GM19035 (cell line): ENCODE results near the gene DARS2.
"Not testable (repeated sequence)": the region's sequence is repeated elsewhere in the genome, so short reads cannot be mapped to it uniquely, and the experiment has no call there.

ENCODE experiments used
- ATAC-seq: cut with Tn5 transposase; IDR thresholded peaks from one replicate; pipeline ENCODE4 v1.9.1; 2021; ENCODE audit not compliant: unreplicated experiment

The DARS2 gene

DNA sequence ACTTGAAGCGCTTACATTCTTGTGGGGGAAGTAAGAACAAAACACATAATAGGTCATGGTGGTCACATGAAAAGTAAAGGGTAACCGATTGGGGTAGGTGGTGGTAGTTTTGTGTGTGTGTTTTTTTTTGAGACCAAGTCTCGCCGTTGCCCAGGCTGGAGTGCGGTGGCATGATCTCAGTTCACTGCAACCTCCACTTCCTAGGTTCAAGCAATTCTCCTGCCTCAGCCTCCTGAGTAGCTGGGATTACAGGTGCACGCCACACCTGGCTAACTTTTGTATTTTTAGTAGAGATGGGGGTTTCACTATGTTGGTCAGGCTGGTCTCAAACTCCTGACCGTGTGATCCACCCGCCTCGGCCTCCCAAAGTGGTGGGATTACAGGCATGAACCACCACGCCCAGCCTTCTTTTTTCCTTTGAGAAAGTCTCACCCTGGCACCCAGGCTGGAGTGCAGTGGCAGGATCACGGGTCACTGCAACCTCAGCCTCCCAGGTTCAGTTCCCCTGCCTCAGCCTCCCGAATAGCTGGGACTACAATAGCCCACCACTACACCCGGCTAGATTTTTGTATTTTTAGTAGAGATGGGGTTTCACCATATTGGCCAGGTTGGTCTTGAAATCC, 37.8 kb downstream of the DARS2 start:
- ATAC-seq, result not testable (repeated sequence)

DNA sequence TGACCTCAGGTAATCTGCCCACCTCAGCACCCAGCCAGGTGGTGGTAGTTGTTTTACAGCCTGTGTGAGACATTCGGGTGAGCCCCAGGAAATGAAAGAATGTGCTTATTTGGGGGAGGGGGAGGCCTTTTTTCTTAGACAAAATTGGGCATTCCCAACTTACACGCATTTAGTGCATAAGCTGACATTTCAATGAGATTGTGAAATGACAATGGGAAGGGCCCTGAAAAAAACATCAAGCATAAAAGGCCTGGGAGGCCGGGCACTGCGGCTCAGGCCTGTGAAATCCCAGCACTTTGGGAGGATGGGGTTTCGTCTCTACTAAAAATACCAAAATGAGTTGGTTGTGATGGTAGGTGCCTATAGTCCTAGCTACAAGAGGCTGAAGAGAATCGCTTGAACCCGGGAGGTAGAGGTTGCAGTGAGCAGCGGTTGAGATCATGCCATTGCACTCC, 38.3 kb downstream of the DARS2 start:
- ATAC-seq, result no peak

DNA sequence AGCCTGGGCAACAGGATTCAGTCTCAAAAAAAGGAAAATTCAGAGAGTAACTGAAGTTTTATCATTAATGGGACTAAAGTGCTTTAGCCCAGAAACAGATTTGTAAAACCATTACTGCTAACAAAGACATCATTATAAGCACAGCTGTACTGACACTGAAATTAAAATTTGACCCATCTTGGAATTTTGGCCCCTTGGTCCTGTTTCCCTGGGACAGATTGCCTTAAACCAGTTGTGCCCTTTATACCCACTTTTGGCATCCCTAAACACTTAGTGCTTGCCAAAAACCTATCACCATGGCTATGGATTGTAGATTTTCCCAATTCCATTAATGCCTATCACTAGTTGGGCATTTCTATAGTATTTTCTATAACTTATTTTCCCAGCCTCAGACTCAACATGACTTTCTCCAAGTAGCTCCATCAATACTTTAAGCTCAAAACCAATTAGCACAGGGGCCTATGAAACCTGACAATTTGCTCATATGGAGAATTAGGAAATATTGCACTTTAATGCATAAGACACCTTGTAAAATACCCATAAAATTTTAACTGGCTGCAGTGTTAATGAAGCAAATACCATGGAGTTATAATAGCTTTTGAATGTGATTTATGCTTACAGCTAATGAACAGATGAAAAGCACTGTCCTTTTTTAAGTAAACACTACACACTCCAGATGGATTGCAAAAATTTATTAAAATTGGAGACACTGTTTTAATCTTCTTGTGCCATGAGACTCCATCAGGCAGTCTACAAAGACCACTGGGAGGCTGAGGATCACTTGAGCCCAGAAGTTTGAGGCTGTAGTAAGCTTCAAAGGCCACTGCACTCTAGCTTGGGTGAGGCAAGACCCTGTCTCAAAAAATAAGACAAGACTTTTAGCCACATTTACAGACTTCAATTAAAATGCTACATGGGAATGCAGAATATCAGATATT, 39.0 kb downstream of the DARS2 start:
- no peak for ATAC-seq

DNA sequence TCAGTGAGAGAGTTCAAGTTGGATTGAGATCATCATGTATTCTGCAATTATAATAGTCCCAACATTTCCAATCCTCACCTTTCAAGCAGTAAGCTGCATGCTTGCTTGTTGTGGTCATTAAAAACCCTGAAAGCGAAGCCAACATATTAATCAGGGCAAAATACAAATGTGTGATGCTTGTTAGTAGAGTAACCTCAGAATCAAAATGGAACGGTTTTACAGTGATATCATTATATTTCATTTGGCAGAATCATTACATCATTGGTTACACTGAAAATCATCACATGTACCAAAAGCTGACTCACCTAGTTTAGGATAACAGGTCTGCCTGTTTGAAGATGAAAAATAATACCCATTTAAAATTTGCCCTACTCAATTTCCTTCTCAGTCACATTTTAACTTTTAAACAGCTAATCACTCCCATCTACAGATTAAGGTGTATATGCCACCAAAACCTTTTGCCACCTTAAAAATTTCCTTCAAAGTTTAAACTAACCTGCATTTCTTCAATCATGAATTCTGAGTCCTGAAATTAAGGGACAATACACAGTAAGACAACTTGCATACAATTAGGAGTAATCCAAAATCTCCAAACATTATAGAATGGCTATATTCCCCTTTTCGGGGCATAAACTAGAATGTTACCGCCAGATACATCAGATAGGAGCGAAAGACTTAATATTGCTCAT, 39.9 kb downstream of the DARS2 start:
- no peak for ATAC-seq

DNA sequence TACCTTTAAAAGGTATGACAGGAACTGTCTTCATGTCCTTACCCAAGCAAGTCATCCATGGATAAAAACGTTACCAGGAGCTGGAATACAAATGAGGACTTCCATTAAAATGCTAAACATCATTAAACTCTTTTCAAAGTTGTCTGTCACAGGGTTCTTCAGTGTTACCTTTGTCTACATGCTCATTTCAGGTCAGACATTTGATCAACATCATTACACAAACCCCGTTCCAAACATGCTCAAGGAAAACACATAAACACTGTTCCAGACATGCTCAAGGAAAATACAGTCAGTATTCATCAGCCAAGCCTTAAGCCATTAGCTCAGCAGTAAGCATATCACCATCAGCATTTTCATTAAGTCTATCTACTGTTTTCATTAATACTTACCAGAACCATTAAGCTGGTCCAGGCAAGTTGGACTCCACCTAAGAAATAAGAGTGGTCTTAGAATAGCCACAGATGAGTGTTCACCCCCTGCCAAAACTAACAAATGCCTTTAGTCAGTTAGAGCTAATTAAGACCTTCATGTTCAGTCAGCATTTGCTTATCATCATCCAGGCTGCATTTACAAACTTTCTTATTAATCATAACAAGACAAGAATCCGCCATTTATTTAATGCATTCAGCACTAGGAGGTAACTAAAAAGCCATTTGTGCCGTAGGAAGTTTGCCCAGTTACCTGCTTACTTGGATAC, 41.1 kb downstream of the DARS2 start:
- ATAC-seq, result no peak

DNA sequence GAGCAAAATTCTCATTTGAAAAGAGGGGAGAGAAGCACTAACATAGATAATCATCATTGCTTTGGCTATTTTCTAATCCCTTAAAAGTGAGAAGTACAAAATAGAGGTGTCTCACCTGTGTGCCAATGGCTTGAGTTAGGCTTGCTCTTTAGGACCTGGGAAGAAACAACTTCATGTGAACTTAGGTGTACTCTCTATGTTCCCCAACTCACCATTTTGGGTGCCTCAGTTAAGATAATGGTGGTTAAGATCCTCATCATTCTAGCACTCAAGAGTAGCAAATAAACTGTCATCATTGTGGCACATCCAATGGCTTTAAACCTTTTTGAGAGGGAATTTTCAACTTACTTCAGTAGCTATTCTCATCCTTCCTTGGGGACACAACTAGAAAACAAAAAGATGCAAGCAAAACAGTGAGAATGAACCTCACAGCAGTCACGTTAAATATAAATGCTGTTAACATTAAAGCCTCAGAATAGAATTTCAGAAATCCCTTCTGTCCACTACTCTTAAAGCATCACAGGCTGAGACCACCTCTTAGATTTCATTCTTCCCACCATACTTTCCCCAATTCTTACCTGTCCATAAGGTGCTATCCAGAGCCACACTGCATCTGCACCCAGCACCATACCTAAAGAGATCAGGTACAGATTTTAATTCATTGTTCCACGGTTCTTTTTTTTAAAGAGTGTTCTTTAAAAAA, 42.1 kb downstream of the DARS2 start:
- ATAC-seq, result no peak

DNA sequence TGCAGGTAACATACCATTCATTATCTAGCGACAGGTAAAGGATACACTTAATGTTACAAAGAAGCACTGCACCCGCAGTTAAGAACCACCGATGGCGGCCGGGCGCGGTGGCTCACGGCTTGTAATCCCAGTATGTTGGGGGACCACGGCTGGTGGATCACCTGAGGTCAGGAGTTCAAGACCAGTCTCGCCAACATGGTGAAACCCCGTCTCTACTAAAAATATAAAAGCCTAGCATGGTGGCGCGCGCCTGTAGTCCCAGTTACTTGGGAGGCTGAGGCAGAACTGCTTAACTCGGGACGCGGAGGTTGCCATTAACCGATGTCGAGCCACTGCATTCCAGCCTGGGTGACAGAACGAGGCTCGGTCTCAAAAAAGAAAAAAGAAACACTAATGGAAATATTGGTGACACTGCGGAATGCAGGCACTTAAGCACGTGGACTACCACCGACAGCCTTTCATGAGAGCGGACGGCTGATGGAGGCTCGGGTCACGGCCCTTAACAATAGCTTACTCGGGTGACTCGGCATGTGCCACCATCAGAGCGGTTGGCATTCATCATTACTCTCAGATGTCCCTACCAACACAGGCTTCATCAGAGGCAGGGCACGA, 42.8 kb downstream of the DARS2 start:
- ATAC-seq, result no peak

DNA sequence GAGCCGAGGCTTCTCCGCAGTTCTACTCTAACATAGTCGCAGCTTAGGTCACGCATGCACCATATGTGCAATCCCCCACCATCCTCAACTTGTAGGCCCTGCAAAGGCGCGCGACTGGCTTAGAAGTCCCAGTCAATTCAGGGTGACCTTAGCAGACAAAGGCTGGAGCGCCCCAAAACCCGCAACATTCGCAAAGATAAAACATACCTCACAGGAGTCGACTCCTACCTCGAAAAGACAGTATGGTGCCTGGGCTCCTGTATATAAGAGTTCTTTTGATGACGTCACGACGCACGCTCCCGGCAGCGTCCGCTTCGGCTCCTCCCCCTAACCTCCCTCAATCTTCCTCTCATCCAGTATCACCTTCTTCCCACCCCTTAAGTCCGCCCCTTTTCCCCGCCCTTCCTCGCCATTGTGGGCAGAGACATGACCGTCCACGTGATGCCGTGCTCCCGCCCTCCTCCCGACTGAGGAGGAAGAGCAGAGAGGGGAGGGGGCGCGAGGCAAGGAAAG, 43.3 kb downstream of the DARS2 start, which contains the start of gene GAS5:
Gene GAS5 (minus strand): TSS at position 237 of the 513 bp plus-strand sequence.
- peak; percentile 59 for ATAC-seq

DNA sequence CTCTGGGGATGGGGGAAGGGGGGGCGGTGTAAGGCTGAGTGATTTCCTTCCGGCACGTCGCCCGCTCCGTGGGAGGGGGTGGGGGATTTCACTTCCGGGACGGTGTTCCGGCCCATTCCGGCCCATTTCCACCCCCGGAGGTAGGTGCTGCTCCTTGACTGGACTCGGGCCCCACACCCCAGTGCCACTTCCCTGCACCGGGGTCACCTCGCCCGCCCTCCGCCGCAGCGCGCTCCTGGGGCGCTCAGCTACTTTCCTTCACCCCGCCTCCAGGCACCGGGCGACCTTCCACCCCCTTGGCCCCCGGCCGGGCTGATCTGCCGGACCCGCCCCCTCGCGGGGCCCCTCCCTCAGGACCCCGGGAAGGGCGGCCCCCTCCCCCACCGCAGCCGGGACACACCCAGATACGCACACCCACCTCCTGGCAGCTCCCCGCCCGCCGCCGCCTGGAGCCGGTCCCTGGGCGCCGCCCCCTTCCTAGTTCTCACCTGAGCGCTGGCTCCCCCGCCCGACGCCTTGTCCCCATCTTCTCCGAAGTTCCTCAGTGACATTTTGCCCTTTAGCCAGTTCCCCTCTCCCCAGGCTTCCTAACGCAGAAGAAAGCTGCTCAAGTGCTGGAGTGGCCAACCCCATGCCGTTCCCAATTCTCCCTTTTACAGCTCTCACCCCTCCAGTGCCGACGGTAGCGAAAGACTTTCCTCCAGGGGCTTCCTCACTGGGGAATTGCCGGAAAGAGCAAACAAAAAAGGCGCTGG, 44.0 kb downstream of the DARS2 start, which contains the start of gene ZBTB37:
Gene ZBTB37 (plus strand): TSS at position 115 of the 755 bp plus-strand sequence. CDS start 1,846 bp downstream, outside the sequence.
- ATAC-seq, result peak; percentile 59

DNA sequence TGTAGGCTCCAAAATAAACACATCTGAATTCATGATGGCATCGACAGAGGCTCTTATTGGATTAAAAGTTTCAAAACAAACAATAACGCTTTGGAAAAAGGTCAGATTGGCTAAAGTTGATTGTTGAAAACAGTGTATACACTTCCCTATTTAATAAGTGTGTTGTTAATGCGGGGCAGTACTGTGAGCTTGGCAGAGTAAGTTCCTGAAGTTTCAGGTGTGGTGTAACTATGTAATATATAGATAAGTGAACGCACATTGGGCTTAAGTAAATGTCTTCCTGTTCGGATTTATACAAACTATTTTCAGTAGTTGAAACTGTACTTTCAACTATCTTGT, 44.5 kb downstream of the DARS2 start:
- no peak for ATAC-seq

DNA sequence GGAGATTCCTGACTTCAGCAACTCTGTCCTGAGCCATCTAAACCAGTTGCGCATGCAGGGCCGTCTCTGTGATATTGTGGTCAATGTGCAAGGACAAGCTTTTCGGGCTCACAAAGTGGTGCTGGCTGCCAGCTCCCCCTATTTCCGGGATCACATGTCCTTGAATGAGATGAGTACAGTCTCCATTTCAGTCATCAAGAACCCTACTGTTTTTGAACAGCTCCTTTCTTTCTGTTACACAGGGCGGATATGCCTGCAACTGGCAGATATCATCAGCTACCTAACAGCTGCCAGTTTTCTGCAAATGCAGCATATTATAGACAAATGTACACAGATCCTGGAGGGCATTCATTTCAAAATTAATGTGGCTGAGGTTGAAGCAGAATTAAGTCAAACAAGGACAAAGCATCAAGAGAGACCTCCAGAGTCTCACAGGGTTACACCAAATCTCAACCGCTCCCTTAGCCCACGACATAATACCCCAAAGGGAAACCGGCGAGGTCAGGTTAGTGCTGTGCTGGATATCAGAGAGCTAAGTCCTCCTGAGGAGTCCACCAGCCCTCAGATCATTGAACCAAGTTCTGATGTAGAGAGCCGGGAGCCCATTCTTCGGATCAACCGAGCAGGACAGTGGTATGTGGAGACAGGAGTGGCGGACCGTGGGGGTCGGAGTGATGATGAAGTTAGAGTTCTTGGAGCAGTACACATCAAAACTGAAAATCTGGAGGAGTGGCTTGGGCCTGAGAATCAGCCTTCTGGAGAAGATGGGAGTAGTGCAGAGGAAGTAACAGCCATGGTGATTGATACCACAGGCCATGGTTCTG, 46.0 kb downstream of the DARS2 start:
- ATAC-seq, result no peak

DNA sequence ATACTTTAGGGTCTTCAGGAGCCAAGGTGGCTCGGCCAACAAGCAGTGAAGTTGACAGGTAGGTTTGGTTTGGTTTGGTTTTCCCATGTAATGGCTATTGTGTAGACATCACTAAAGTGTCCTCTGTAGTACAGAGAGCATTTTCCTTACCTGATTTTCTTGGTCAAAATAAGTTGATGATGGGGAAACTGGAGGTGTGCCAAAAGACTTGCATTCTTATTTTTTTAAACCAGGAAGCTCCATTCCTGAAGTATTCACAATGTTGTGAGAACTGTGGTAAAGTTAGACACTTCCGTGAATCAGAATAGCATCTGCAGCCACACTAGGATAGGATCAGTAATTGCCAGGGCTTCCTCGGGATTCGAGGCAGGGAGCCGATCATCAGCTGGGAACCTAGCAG, 46.6 kb downstream of the DARS2 start:
- ATAC-seq, result no peak

DNA sequence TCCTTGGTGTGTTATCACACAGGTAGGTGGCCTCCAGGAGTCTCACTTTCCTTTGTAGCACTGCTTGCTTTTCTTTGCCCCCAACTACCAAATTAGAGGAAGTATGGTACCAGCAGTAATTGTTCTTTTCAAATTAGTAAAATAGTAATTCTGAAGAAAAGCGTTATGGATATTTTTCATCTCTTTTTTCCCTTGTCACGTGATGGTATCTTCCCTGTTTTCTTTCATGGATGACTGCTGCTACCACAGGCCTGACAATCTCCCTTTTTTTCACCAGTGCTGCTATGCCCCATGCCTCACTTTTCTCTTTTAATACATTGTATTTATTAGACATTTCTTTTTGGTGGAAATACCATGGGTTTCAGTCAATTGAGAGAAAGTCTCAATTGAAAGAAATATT, 47.0 kb downstream of the DARS2 start:
- no peak for ATAC-seq

DNA sequence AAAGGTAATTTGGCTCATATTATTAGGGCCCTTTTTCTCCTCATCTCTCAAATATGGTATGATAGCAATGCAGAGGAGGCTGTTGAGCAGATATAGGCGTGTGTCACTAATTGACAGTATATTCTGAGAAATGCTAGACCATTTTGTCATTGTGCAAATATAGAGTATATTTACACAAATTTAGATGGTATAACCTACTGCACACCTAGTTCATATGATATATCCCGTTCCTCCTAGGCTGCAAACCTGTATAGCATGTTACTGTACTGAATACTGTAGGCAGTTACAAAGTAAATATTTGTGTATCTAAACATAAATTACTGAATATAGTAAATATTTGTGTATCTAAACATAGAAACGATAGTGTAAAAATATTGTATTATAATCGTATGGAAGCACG, 52.3 kb downstream of the DARS2 start:
- no peak for ATAC-seq

DNA sequence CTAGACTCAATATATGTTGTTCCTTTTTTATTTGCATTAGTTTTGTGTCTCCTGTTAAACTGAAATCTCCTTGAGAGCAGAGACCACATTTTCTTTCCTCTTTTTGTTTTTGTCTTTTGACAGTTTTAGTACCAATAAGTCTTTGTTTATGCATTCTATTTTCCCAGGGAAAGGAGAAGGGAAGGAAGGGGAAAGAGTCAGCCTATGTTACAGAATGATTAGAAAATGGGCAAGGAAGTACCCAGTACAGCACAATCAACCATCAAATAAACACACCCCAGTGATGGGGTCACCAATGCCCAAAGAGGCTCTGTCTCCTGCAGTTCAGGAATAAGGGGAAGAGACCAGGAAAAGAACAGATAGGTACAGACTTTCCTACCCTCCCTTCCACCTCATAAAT, 53.8 kb downstream of the DARS2 start:
- ATAC-seq, result no peak

DNA sequence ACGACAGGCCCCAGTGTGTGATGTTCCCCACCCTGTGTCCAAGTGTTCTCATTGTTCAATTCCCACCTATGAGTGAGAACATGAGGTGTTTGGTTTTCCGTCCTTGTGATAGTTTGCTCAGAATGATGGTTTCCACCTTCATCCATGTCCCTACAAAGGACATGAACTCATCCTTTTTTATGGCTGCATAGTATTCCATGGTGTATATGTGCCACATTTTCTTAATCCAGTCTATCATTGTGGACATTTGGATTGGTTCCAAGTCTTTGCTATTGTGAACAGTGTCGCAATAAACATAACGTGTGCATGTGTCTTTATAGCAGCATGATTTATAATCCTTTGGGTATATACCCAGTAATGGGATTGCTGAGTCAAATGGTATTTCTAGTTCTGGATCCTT, 56.6 kb downstream of the DARS2 start:
- not testable (repeated sequence) for ATAC-seq

DNA sequence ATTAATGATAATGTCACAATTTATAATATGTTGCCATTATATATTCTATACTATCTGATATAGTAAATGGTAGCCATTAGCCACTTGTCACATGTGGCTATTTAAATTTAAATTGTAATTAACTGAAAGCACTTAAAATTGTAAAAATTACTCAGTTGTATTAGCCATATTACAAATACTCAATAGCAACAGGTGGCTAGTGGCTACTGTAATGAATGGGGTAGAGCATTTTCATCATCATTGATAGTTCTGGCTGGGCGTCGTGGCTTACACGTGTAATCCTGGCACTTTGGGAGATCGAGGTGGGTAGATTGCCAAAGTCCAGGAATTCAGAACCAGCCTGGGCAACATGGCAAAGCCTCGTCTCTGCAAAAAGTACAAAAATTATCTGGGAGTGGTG, 60.2 kb downstream of the DARS2 start:
- no peak for ATAC-seq
